Measurements from ENCODE around the gene KCTD13.
"Not testable (repeated sequence)": the region's sequence is repeated elsewhere in the genome, so short reads cannot be mapped to it uniquely, and the experiment has no call there.

The KCTD13 gene

DNA sequence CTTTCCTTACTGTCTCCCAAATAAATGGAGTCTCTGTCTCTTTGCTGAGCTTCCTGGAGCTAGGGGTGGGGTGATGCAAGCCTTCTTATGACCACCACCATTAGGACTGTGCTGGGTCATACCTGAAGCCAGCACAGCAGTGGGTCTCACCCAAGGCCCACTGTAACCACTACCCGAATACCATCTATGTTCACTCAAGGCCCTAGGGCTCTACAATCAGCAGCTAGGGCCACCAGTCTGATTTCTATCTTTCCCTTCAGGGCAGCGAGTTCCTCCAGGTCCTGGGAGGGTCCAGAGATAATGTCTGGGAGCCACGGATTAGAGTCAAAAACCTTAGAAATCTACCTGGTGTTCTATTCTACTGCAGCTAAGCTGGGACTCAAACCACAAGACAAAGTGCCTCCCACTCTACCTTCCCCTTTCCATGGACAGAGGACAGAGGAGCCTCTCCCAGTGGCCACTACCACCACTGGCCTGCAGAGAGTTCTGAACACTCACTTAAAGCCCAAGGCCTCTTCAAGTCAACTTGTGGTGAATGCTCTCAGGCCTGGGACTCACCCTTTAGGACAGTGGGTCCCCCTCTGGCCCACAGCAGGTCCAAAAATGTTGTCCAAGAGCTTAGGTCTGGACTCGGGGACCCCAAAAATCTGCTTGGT, 24.9 kb upstream of the KCTD13 start:
- in situ Hi-C loops (cut with HindIII; ENCODE audit: low sequenced_read_pairs), result no loop called here

DNA sequence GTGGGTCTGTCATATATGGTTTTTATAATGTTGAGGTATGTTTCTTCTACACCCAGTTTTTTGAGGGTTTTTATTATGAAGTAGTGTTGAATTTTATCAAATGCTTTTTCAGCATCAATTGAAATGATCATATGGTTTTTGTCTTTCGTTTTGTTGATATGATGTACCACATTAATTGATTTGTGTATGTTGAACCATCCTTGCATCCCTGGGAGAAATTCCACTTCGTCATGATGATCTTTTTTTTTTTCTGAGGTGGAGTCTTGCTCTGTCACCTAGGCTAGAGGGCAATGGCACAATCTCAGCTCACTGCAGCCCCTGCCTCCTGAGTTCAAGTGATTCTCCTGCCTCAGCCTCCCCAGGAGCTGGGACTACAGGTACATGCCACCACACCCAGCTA, 21.9 kb upstream of the KCTD13 start:
- in situ Hi-C loops (cut with HindIII; ENCODE audit: low sequenced_read_pairs), result no loop called here

- in situ Hi-C loops (cut with HindIII; ENCODE audit: low sequenced_read_pairs), result no loop called here
These were observed 18.1 kb upstream of the KCTD13 start for GRCh38 chr16:29943846-29944799.

- in situ Hi-C loops (cut with HindIII; ENCODE audit: low sequenced_read_pairs), result no loop called here
These were observed 14.6 kb upstream of the KCTD13 start for GRCh38 chr16:29940656-29941055.

DNA sequence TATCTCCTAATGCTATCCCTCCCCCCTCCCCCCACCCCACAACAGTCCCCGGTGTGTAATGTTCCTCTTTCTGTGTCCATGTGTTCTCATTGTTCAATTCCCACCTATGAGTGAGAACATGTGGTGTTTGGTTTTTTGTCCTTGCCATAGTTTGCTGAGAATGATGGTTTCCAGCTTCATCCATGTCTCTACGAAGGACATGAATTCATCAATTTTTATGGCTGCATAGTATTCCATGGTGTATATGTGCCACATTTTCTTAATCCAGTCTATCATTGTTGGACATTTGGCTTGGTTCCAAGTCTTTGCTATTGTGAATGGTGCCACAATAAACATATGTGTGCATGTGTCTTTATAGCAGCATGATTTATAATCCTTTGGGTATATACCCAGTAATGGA, 5.7 kb upstream of the KCTD13 start:
- in situ Hi-C loops (cut with HindIII; ENCODE audit: low sequenced_read_pairs), result not testable (repeated sequence)

- in situ Hi-C loops (cut with HindIII; ENCODE audit: low sequenced_read_pairs), result no loop called here
These were observed 1.3 kb upstream of the KCTD13 start for GRCh38 chr16:29927070-29927905.

GRCh38 chr16:29926711-29927052, 656 bp upstream of the KCTD13 start:
- in situ Hi-C loops (cut with HindIII; ENCODE audit: low sequenced_read_pairs), result no loop called here

DNA sequence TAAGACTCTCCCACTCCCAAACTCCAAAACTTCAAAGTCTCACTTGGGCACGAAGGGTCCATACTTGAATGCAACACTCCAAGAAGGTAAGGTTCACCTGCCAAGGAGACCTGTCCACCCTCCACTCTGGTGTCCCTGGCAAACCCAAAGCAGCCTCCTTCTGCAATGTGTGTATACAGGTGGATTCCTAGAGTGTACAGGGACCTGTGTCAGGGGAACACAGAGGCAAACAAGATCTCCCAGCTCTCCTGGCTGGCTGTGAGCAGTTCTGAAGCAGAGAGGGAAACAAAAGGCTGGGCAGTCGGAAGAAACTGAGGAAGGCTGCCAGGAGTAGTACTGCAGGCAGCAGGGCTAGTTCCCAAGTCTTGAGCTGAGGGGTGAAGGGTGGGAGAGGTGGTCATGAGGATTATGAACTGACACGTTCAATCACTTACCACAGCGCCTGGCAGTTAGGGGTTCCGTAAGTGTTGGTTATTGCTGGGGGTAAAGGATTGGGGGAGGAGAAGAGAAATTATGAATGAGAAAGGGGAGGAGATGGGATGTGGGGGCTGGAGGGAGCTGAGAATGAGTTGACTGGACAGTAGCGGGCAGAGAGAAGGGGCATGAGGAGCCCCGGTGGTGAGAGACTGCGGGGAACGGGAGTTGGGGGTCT, 795 bp downstream of the KCTD13 start:
- in situ Hi-C loops (cut with HindIII; ENCODE audit: low sequenced_read_pairs), result no loop called here

DNA sequence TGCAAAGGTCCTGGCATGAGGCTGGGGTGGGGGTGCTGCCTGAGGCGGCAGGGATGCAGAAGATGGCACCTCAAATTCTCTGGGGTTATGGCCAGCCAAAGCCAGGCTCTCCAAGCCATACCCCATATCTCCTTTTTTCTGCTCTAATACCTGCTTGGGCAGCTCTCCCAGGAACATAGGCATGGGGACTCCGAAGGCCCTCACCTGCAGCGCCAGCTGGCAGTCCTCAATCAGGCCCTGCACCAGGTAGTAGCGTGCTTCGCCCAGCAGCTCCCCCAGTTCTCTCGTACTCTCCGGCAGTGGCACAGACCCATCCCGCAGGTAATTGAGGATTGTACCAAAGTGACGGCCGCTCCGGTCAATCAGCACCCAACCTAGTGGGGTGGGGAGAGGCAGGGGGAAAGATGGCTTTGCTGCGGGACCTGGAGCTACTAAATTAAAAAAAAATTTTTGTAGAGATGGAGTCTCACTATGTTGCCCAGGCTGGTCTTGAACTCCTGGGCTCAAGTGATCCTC, 3.0 kb downstream of the KCTD13 start:
- in situ Hi-C loops (cut with HindIII; ENCODE audit: low sequenced_read_pairs), result no loop called here

GRCh38 chr16:29922326-29922725, 3.7 kb downstream of the KCTD13 start:
- in situ Hi-C loops (cut with HindIII; ENCODE audit: low sequenced_read_pairs), result no loop called here

DNA sequence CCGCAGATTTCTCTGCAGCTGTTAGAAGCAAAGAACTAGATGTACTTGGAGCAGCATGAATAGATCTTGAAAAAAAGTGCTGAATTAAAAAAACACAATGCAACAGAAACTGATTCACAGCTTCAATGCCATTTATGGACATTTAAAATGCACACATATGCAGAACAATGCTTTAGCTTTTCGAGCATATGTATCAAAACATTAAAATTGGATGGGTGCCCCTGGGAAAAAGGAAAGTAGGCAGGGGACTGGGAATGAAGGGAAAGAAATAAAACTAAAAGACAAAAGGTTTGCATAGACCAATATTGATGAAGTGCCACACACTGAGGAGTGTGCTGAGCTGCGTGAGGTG, 5.0 kb downstream of the KCTD13 start:
- in situ Hi-C loops (cut with HindIII; ENCODE audit: low sequenced_read_pairs), result no loop called here

GRCh38 chr16:29920288-29921033, 5.6 kb downstream of the KCTD13 start:
- in situ Hi-C loops (cut with HindIII; ENCODE audit: low sequenced_read_pairs), result no loop called here

GRCh38 chr16:29916979-29917378, 9.0 kb downstream of the KCTD13 start:
- in situ Hi-C loops (cut with HindIII; ENCODE audit: low sequenced_read_pairs), result no loop called here

DNA sequence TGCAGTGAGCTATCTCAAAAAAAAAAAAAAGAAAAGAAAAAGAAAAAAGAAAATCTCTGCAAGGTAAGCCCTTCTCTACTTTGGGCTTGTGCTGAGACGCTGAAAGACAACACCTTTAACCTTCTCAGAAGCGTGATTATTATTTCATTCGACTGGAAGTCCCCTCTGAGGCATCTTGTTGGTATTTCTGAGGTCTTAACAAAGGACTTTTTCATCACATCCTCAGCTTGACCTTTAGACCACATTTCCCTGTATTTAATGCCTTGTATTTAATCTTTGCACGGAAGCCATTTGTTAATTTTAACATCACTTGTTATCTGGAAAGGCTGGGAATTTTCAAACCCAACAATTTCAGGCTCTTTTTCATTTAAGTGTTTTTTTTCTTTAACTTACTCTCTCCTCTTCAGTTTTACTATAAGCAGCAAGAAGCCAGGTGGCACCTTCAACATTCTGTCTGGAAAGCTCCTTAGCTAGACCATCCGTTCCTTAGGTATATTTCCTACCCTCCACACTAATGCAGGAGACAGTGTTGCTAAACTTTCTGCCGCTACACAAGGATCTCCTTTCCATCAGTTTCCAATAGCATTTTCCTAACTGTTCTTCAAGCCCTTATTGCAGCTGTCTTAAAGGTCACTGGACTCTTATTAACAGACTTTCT, 10.3 kb downstream of the KCTD13 start:
- in situ Hi-C loops (cut with HindIII; ENCODE audit: low sequenced_read_pairs), result no loop called here

- in situ Hi-C loops (cut with HindIII; ENCODE audit: low sequenced_read_pairs), result loop anchor here (5.0 kb wide), 1 partner anchor 51 kb away; the partner anchor contains the start of gene CDIPT
These were observed 12.5 kb downstream of the KCTD13 start for GRCh38 chr16:29913514-29913913.

DNA sequence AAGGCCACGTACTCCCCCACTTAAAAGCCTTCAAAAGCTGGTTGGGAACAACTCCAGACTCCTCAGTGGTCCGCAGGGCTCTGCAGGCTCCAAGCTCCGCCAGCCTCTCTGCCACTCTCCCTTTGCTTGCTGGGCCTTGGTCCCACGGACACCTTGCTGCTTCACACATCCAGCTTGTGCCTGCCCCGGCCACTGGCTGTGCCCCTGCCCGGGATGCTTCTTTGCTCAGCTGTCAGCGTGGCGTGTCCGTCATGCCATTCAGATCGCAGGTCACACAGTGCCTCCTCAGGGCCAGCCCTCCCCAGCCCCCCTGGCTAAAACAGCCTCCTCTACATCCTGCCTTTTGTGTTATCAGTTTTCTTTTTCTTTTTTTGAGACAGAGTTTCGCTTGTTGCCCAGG, 13.9 kb downstream of the KCTD13 start:
- in situ Hi-C loops (cut with HindIII; ENCODE audit: low sequenced_read_pairs), result loop anchor here (5.0 kb wide), 1 partner anchor 50 kb away; the partner anchor contains the start of gene CDIPT

DNA sequence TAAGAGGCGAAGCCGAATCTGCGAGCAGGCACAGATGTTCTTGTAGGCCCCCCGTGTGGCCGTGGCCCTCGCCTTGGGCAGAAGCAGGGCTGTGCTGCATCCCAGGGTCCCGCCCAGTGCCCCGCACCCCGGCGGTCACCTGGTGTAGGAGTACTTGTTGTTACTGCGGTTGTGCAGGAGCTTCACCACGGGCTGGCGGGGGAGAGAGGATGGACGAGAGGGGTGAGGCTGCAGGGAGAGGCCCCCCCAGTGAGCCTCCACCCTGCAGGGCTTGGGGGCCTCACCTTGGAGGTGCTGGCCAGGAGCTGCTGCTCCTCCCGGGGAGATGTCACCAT, 14.4 kb downstream of the KCTD13 start:
- in situ Hi-C loops (cut with HindIII; ENCODE audit: low sequenced_read_pairs), result loop anchor here (5.0 kb wide), 1 partner anchor 49 kb away; the partner anchor contains the start of gene CDIPT

DNA sequence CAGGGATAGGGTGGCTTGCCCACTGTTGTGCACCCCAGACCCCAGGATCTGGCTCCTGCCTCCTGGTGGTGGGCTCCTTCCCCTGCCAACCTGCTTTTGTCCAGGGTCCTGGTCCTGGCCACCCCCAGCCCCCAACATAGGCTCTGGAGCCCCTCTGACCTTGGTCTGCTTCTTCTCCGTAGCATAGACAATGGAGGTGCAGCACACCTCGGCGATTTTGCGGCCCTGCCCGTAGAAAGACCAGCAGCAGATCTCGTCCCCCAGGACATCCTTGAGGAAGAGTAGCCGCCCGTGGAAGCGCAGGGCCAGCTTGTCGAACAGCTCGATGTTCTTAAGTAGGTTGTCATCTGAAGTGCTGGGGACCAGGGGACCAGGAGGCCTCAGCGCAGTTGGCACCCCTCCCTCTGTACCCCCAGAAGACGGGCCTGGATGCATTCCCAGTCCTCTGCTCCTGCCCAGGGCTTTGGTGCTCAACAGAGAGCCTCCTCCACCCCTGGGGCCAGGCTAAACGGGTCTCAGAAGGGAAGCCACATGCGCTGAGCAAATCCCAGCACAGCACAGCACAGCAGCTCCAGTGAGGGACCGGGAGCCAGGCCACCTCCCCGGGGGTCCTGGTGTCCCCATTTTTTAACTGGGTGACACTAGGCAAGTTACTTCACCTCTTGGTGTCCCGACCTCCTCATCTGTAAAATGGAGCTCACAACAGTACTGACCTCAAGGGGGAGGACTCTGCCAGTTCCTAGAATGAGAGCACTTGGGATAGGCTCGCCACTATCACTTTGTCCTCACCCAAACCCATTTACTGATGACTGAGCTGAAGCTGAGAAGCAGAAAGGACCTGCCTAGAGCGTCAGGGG, 15.0 kb downstream of the KCTD13 start:
- in situ Hi-C loops (cut with HindIII; ENCODE audit: low sequenced_read_pairs), result loop anchor here (5.0 kb wide), 1 partner anchor 49 kb away; the partner anchor contains the start of gene CDIPT

All from endothelial cell of hepatic sinusoid (primary cell).